Liver (tissue), 3 donors: ENCODE measurements around the gene SEMA4C.

Source experiments
- CTCF ChIP-seq: fragments of 150-350 bp; IDR thresholded peaks from 2 replicates; pipeline ENCODE4 v1.5.1; 2017; ENCODE audit warnings: improper control_type of control experiment, low read depth, low read length; ENCODE audit not compliant: missing input control
- GABPA ChIP-seq, 2 donors: IDR thresholded peaks in 1 of 2; conservative IDR thresholded peaks in 1 of 2; 2 replicates each; pipeline ENCODE4 v1.6.1; 2016; ENCODE audit warnings: antibody characterized with exemption in 2 of 2, mild to moderate bottlenecking in 1 of 2, moderate library complexity in 1 of 2
- HNF4G ChIP-seq: IDR thresholded peaks from 2 replicates; pipeline ENCODE4 v1.6.1; 2016; ENCODE audit warnings: antibody characterized with exemption
- donor health status: healthy.
- donor health status: healthy.

- no peak for TF ChIP-seq CTCF
- TF ChIP-seq HNF4G: no peak
- no peak for TF ChIP-seq GABPA (IDR thresholded peaks at IDR 0.05 in 1 of 2, conservative IDR thresholded peaks at IDR 0.05 in 1 of 2)
Measured at GRCh38 chr2:96864343-96865091, 5.4 kb downstream of the SEMA4C start.
